Occipital lobe (tissue), 2 donors: Measurements from ENCODE around the gene GMCL1. TPM values are rescaled to one million over a fixed set of nuclear protein-coding genes. Genes with fewer than 3 reads are reported as not detected.
"Not testable (repeated sequence)": the region's sequence is repeated elsewhere in the genome, so short reads cannot be mapped to it uniquely, and the experiment has no call there.

ENCODE experiments used
- DNase-seq: peaks from one replicate; lab custom pipeline; 2025; lab: John Stamatoyannopoulos, UW
- total RNA-seq: library from RNA; depleted of rRNA; stranded (reverse); fragments of >200 nt; gene quantifications from one replicate; pipeline ENCODE4 v1.2.3, GENCODE V29; 2014

The GMCL1 gene
- total RNA-seq: 18.7 TPM

DNA sequence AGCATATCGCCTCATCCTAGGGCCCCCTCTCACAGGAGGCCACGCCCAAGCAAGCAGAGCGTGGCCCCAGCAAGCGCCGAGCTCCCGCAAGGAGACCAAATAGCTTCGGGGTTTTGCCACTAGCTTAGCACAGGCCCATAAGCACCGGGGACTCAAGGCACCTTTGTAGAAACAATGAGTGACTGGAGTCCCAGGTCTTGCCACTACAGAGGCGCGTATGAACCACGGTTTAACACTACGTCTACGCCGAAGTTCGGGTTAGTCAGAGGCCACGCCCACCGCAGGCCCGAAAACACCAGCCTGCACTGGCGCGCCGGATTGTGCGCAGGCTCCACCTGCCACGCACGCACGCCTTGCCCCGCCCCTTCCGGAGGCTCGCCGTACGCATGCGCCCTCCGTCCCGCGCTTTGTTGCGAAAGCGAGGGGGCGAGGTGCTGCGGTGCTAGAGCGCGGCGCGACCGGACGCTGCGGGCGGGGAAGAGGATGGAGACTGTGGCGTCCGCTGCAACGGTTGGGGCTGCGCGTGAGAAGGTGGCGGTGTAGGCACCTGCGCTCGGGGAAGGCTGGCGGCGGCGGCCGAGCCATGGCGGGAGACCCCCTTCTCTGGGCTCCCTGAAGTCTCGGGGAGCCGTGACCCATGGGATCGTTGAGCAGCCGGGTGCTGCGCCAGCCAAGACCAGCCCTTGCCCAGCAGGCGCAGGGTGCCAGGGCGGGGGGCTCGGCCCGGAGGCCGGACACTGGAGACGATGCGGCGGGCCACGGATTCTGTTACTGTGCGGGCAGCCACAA, at the start of gene GMCL1:
GMCL1 (plus strand) TSS at position 405 of the 789 bp plus-strand sequence; CDS start at position 638, 233 bp downstream.
- DNase-seq: peak; percentile 94

- DNase-seq: no peak
Measured at GRCh38 chr2:69780921-69781320, 48.5 kb upstream of the GMCL1 start.

- DNase-seq: no peak
Measured at GRCh38 chr2:69781321-69782248, 47.9 kb upstream of the GMCL1 start.

DNA sequence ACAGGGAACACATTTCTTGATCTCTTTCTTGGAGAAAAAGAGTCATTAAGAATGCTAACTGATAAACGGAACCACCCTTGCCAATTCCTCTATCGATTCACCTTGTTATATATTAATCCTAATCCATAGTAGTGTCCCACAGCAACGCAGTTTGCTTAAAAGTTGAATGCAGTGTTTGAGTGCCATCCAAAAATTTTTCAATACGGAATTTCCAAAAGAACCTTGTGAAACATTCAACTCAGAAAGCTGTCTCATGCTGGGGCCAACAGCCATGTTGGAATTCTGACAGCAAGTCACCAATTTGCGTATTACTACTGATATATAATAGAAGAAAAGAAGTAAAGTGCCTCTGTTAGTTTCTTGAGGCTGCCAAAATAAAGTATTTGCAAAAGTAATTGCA, 45.2 kb upstream of the GMCL1 start:
- DNase-seq: no peak

GRCh38 chr2:69785358-69785757, 44.1 kb upstream of the GMCL1 start:
- no peak for DNase-seq

- DNase-seq: no peak
Measured at GRCh38 chr2:69786052-69786560, 43.4 kb upstream of the GMCL1 start.

- DNase-seq: no peak
Measured at GRCh38 chr2:69789175-69789721, 40.2 kb upstream of the GMCL1 start.

DNA sequence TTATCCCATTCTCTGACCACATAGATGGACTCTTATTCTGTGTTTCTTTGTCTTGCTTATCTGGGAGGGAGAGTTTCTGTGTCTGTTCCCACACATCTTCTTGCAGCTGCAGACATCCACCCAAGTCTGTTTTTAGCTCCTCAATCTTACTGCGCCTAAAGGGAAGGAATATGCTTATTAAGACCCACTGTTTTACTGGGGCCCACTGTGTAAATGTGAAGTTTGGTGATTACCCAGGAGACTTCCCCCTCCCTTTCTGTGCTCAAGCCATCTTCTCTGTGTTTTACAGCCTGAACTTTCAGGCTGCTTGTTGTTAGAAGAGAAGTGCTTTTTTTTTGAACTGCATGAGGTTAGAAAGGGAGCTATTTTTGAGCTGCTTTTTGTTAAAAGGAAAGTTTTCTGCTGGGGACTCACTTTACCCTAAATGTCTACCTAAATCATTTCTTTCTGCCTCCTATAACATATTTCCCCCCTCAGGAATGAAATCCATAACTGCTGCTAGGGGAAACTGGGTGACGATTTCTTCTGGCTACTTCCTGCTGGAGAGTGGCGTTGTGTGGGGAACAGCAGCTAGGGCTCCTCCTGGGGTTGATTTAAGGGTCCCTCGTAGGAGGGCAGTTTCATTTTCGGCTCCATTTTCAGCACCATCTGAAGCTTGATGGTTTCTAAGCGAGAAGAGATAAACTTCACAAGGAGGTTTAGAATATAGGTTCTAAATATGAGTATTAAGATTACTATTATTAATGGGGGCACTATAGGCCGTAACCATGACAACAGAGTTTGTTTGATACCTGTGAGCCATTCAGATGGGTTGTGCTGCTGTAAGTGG, 39.5 kb upstream of the GMCL1 start:
- no peak for DNase-seq

GRCh38 chr2:69790601-69790959, 38.9 kb upstream of the GMCL1 start:
- DNase-seq: no peak

DNA sequence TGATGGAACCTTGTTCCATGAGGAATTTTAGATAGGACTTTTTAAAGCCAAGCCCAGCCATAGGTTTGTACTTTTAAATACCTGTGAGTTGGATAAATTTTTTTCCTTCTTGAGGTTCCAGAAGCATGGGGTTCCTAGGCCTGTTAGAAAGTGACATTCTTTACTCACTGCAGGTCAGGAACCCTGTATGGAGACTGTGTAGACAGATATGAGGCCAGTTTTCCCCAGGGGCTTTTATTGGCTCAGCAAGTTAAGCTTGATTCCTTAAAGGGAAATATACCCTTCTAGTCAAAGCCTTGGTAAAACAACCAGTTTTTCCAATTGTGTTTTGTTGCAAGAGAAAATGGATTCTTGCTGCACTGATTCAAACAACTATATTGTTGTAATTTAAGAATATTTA, 38.4 kb upstream of the GMCL1 start:
- no peak for DNase-seq

DNA sequence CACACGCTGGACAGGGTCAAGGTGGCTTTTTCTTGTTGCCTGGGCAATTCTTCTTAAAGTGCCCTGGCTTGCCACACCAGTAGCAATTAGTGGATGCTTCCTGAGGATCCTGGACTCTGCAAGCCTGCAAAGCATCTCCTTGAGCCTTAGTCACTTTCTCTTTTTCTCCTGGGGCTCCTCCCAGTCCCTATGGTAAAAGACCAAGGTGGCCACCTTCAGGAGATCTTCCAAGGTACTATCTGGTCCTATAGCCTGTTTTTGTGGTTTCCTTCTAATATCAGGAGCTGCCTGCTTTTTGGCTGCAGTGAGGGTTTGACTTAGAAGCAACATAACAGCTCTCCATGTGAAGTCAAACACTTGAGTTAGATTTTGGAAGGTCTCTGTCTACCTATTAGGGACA, 33.3 kb upstream of the GMCL1 start:
- no peak for DNase-seq

DNA sequence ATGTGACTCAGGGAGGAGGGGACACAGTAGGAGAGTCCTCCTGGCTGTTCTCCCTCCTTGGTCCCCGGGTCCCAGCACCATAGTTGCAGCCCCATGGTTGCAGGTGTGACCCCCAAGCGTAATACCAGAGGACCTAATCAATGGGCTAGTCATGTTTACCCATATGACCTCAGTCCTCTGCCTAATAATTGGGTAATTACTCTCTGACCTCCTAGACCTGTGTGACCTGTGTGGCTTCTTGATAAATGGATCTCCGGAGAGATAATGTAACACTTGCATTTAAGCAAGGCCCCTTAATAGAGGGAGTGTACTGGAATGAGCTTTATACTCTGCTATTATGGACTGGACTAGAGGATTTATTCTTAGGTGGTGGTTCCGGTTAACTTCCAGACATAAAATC, 32.2 kb upstream of the GMCL1 start:
- no peak for DNase-seq

GRCh38 chr2:69797836-69798289, 31.6 kb upstream of the GMCL1 start:
- no peak for DNase-seq

DNA sequence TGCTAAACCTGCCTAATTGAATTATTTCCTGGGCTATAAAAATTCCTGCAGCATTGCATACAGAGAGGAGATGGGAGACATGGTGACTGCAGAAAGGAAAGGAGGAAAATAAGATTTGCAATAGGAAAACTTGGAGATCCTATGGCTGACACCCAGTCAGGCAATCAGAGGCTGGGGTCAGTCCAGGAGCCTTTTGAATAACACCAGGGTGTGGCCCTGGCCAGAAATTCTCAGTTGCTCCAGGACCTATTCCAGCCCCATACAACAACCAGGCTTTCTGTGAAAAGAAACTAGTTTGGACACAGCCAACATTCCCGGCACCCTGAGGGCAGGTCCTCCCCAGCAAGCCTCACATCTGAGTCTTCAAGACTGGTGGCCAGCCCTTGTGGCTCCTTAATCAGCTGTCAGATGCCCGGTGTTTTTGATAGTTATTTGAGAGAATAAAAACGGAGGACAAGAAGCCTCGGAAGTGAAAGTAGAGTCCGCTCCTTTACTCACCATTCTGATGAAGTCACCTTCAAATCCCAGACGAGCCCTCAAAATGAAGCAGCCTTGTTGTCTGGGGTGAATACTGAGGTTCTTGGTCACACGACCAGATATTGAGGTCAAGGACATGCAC, 31.1 kb upstream of the GMCL1 start:
- DNase-seq: no peak

DNA sequence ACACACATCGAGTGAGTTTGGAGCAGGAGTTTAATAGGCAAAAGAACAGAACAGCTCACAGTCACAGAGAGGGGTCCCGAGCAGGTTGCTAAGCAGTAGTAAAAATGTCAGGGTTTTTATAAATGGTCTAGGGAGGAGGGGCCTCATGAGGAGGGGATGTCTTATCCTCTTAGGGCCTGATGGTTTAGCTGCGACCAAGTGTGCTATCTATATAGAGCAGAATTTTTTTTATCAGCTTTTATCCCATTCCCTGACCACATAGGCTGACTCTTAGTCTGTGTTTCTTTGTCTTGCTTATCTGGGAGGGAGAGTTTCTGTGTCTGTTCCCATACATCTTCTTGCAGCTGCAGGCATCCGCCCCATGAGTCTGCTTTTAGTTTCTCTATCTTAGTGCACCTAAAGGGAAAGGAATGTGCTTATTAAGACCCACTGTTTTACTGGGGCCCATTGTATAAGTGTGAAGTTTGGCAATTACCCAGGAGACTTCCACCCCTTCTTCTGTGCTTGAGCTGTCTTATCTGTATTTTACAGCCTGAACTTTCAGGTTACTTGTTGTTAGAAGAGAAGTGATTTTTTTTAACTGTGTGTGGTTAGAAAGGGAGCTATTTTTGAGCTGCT, 30.4 kb upstream of the GMCL1 start:
- DNase-seq: no peak

DNA sequence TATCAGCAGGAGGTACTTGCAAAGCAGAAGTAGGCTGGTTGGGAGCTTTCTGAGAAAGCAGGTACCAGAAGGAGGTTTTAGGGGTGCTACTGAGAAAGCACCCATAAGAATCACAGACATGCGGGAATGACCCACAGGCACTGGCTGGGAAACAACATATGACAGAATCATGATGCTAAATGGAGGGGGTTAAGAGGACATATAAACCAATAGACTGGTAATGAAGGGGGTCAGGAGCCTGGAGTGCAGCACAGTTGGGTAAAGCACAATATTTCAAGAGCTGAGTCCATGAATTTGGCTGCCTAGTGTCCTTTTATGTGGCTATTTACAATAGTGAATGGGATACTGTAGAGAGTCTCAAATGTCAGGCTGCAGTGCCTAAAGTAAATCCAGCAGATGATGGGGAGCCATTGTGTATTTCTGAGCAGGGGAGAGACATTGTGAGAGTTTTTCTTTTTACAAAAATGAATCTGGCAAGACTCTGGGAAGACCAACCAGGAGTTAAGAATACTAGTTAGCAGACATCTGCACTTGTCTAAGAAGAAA, 27.6 kb upstream of the GMCL1 start:
- no peak for DNase-seq

- DNase-seq: not testable (repeated sequence)
Measured at GRCh38 chr2:69802781-69803367, 26.6 kb upstream of the GMCL1 start.

DNA sequence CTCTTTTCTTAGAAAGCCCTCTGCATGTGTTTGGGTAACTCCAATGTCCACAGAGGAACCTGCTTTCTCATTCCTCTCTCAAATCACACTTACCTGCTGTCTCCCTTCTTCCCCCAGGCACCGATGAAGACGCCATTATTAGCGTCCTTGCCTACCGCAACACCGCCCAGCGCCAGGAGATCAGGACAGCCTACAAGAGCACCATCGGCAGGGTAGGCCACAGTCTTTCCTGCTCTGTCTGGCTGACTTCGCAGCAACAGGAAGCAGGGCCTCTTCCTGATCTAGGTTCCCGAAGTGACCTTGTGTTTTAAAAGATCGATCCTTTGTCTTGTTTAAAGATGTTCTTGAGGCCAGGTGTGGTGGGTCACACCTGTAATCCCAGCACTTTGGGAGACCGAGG, 25.0 kb upstream of the GMCL1 start:
- DNase-seq: no peak

- no peak for DNase-seq
Measured at GRCh38 chr2:69805887-69806286, 23.6 kb upstream of the GMCL1 start.
